ENCODE data around the gene ZNF410. TPM values are rescaled to one million over a fixed set of nuclear protein-coding genes. Genes with fewer than 3 reads are reported as not detected.
A peak's percentile ranks its signal among the peaks of the same experiment; 100 is the strongest.
"Not testable (repeated sequence)": the region's sequence is repeated elsewhere in the genome, so short reads cannot be mapped to it uniquely, and the experiment has no call there.

ZNF410 gene
- total RNA-seq, 1 donor: 102 TPM

DNA sequence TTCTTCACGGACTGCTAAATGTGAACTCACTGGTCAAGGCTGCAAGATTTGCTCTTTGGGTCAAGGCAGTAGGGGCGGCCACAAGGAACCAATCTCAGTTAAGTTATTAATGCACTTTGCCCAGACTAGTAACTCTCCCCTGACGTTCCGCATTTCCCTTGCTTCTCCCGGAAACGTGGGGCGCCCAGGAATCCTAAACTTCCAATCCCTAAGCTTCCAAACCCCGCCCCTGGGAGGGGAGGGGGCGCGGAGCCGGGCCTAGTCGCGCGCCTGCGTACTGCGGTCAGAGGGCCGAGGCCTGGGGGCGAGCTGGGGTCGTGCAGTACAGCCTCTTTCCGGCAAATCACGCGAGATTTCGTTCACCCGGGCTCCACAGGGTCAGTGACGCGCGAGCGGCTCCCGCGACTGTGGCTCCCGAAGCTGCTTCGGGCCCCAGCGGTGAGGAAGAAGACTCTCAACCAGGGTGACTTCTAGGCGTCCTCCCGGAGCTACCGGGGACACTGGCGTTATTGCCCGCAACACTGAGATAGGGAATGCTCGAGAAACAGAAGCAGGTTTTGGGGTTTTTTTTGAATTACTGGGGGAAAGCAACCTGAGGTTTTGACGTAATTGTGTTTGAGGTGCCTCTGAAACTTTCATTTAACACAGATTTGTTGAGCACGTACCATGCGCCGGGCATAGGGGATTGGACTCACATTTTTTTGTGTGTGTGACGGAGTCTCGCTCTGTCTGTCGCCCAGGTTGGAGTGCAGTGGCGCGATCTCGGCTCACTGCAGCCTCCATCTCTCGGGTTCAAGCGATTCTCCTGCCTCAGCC, 34.9 kb upstream of the ZNF410 start, which contains the start of gene PTGR2:
Gene PTGR2 (plus strand): TSS at position 265 of the 816 bp plus-strand sequence. CDS start 7,032 bp downstream, outside the sequence.
- DNase-seq (ENCODE audit: low read depth): peak; percentile 99
- H3K4me3 ChIP-seq (ENCODE audit: low read depth, low read length): peak within 1 kb of the TSS; percentile 68
- TF ChIP-seq, protein P1, sequence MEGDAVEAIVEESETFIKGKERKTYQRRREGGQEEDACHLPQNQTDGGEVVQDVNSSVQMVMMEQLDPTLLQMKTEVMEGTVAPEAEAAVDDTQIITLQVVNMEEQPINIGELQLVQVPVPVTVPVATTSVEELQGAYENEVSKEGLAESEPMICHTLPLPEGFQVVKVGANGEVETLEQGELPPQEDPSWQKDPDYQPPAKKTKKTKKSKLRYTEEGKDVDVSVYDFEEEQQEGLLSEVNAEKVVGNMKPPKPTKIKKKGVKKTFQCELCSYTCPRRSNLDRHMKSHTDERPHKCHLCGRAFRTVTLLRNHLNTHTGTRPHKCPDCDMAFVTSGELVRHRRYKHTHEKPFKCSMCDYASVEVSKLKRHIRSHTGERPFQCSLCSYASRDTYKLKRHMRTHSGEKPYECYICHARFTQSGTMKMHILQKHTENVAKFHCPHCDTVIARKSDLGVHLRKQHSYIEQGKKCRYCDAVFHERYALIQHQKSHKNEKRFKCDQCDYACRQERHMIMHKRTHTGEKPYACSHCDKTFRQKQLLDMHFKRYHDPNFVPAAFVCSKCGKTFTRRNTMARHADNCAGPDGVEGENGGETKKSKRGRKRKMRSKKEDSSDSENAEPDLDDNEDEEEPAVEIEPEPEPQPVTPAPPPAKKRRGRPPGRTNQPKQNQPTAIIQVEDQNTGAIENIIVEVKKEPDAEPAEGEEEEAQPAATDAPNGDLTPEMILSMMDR (IDR thresholded peaks at IDR 0.05; ENCODE audit: insufficient read depth, low read depth, low read length): no peak

DNA sequence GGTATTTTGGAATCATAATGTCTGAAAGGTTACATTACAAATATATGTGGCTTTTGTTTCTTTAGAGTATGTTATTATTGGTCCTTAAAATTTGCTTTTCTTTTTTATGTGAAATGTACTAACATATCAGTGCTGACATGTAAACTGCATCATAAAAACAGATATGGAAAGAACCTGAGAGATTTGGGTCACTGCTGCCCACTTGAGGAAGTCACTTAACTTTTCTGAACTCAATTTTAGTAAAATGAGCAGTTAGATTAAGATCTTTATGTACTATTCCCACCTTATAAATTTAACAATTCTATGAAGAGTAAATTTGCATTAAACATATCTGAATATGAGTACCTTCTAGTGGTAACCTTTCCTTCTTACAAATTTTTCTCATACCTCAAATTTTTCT, 27.5 kb upstream of the ZNF410 start:
- no peak overlapping the region for H3K4me3 ChIP-seq (ENCODE audit: low read depth, low read length)
- TF ChIP-seq, protein P1 (IDR thresholded peaks at IDR 0.05; ENCODE audit: insufficient read depth, low read depth, low read length): peak; percentile 3
- DNase-seq (ENCODE audit: low read depth): no peak

- no peak for DNase-seq (ENCODE audit: low read depth)
- TF ChIP-seq, protein P1 (IDR thresholded peaks at IDR 0.05; ENCODE audit: insufficient read depth, low read depth, low read length): no peak
- no peak overlapping the region for H3K4me3 ChIP-seq (ENCODE audit: low read depth, low read length)
Observed at GRCh38 chr14:73861073-73861472, 25.6 kb upstream of the ZNF410 start.

DNA sequence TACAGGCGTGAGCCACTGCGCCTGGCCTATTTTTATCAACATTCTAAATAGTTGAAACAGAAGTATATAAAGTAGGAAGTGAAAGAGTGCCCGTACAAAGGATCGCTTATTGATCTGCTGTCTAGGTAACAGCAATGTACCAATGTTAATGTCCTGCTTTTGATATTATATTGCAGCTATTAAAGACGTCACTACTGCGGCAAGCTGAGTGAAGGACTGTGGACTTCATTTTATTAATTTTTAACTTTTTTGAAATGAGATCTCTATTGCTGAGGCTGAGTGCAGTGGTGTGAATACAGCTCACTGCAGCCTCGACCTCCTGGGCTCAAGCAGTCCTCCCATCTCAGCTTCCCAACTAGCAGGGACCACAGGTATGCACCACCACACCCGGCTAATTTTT, 24.2 kb upstream of the ZNF410 start:
- no peak for DNase-seq (ENCODE audit: low read depth)
- TF ChIP-seq, protein P1 (IDR thresholded peaks at IDR 0.05; ENCODE audit: insufficient read depth, low read depth, low read length): no peak
- H3K4me3 ChIP-seq (ENCODE audit: low read depth, low read length): no peak overlapping the region

DNA sequence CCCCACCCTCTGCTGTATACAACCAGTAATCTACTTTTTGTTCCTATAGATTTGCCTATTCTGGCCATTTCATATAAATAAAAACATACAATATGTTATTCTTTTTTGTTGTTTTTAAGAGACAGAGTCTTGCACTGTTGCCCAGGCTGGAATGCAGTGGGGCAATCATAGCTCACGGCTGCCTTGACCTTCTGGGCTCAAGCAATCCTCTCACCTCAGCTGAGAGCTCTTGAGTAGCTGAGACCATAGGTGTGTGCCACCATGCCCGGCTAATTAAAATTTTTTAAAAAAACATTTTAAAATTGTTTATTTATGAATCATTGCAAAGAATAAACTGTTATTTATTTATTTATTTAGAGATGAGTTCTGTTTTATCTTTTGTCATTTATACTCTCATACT, 23.4 kb upstream of the ZNF410 start:
- TF ChIP-seq, protein P1 (IDR thresholded peaks at IDR 0.05; ENCODE audit: insufficient read depth, low read depth, low read length): no peak
- no peak overlapping the region for H3K4me3 ChIP-seq (ENCODE audit: low read depth, low read length)
- DNase-seq (ENCODE audit: low read depth): no peak

DNA sequence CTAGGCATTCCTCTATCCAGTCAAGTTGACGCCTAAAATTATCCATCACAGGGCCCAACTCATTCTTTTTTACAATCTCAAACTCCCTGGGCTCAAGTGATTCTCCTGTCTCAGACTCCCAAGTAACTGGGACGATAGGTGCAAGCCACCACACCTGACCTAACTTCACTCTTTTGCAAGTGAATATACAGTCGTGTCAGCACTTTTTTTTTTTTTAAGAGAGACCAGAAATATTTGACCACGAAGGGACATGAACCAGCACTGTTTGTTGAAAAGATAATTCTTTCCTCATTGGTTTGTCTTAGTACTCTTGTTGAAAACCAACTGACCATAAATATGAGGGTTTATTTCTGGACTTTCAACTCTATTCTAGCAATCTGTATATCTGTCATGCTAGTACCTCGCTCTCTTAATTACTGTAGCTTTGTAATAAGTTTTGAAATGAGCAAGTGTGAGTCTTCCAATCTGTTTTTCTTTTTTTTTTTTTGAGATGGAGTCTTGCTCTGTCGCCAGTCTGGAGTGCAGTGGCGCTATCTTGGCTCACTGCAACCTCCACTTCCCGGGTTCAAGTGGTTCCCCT, 21.0 kb upstream of the ZNF410 start:
- no peak for DNase-seq (ENCODE audit: low read depth)
- no peak overlapping the region for H3K4me3 ChIP-seq (ENCODE audit: low read depth, low read length)
- TF ChIP-seq, protein P1 (IDR thresholded peaks at IDR 0.05; ENCODE audit: insufficient read depth, low read depth, low read length): no peak

DNA sequence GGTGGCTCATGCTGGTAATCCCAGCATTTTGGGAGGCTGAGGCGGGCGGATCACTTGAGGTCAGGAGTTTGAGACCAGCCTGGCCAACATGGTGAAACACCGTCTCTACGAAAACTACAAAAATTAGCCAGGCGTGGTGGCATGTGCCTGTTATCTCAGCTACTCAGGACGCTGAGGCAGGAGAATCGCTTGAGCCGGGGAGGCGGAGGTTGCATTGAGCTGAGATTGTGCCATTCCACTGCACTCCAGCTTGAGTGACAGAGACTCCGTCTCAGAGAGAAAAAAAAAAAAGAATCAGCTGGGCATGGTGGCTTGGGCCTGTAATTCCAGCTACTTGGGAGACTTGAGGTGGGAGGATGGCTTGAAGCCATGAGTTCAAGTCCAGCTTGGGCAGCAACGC, 16.9 kb upstream of the ZNF410 start:
- not testable (repeated sequence) for DNase-seq (ENCODE audit: low read depth); H3K4me3 ChIP-seq (ENCODE audit: low read depth, low read length)
